Effector memory CD4-positive, alpha-beta T cell (primary cell): Measurements from ENCODE around the gene ADSL.

Source experiments
- DNase-seq, 3 donors: peaks; one replicate each; pipeline ENCODE4 v3.0.0-alpha.2; 2020
- H3K27ac ChIP-seq: 2 replicates; pipeline ENCODE4 v1.7.0; 2013; ENCODE audit warnings: mild to moderate bottlenecking, low read length, moderate library complexity; ENCODE audit not compliant: insufficient read depth, poor library complexity, severe bottlenecking
- H3K27me3 ChIP-seq: replicated peaks from 2 replicates; pipeline ENCODE4 v1.7.0; 2013; ENCODE audit warnings: mild to moderate bottlenecking, low read length; ENCODE audit not compliant: insufficient read depth, control insufficient read depth, poor library complexity, severe bottlenecking
- H3K36me3 ChIP-seq: 2 replicates; pipeline ENCODE4 v1.7.0; 2013; ENCODE audit warnings: mild to moderate bottlenecking, low read length, moderate library complexity; ENCODE audit not compliant: control insufficient read depth, insufficient read depth
- H3K4me1 ChIP-seq: 2 replicates; pipeline ENCODE4 v1.7.0; 2013; ENCODE audit warnings: low read length, mild to moderate bottlenecking; ENCODE audit not compliant: control insufficient read depth, insufficient read depth, poor library complexity, severe bottlenecking
- H3K4me3 ChIP-seq: 2 replicates; pipeline ENCODE4 v1.7.0; 2013; ENCODE audit warnings: low read length, low read depth, mild to moderate bottlenecking; ENCODE audit not compliant: insufficient read depth, poor library complexity, severe bottlenecking
- H3K9me3 ChIP-seq: 2 replicates; pipeline ENCODE4 v1.7.0; 2013; ENCODE audit warnings: mild to moderate bottlenecking, low read length, moderate library complexity; ENCODE audit not compliant: control insufficient read depth
- total RNA-seq, 3 donors: gene quantifications; one replicate each; lab custom pipeline; 2026; lab: John Stamatoyannopoulos, UW

ADSL gene
- 13.1 to 23.6 (median 17.3) reads per million in 3 donors for total RNA-seq

- no peaks in the 10 kb centered on the region for H3K9me3 ChIP-seq
- H3K27ac ChIP-seq = peak within 1 kb of the TSS; percentile 81
- H3K4me1 ChIP-seq = peaks cover 41% of the 10 kb centered on the region
- peak within 1 kb of the TSS; percentile 76 for H3K4me3 ChIP-seq
- peaks cover 25% of the 10 kb centered on the region for H3K36me3 ChIP-seq
- DNase-seq = peak; percentile 61 to 74 (median 70)
- H3K27me3 ChIP-seq = no peaks in the 10 kb centered on the region
These were observed at the start of gene ADSL for GRCh38 chr22:40346185-40347118. ADSL (plus strand) TSS chr22:40346500; CDS start chr22:40346559, 59 bp downstream.

GRCh38 chr22:40300316-40300715 is 46.0 kb upstream of the ADSL start:
- peaks cover 49% of the 10 kb centered on the region for H3K36me3 ChIP-seq
- no peak for DNase-seq
- H3K9me3 ChIP-seq = no peaks in the 10 kb centered on the region
- H3K27ac ChIP-seq = no peak overlapping the region
- no peaks in the 10 kb centered on the region for H3K27me3 ChIP-seq
- H3K4me1 ChIP-seq = no peaks in the 10 kb centered on the region
- H3K4me3 ChIP-seq = no peak overlapping the region

GRCh38 chr22:40300884-40301672 is 45.2 kb upstream of the ADSL start:
- no peak overlapping the region for H3K4me3 ChIP-seq
- no peak for DNase-seq
- no peaks in the 10 kb centered on the region for H3K4me1 ChIP-seq
- H3K27ac ChIP-seq = no peak overlapping the region
- no peaks in the 10 kb centered on the region for H3K9me3 ChIP-seq
- no peaks in the 10 kb centered on the region for H3K27me3 ChIP-seq
- peaks cover 50% of the 10 kb centered on the region for H3K36me3 ChIP-seq

GRCh38 chr22:40302149-40302548 is 44.2 kb upstream of the ADSL start:
- H3K27me3 ChIP-seq = no peaks in the 10 kb centered on the region
- no peaks in the 10 kb centered on the region for H3K9me3 ChIP-seq
- DNase-seq = no peak
- no peak overlapping the region for H3K27ac ChIP-seq
- peaks cover 52% of the 10 kb centered on the region for H3K36me3 ChIP-seq
- no peaks in the 10 kb centered on the region for H3K4me1 ChIP-seq
- no peak overlapping the region for H3K4me3 ChIP-seq

GRCh38 chr22:40305625-40306024 is 40.7 kb upstream of the ADSL start:
- no peak overlapping the region for H3K4me3 ChIP-seq
- H3K27me3 ChIP-seq = no peaks in the 10 kb centered on the region
- H3K9me3 ChIP-seq = no peaks in the 10 kb centered on the region
- H3K4me1 ChIP-seq = peaks cover 3% of the 10 kb centered on the region
- H3K36me3 ChIP-seq = peaks cover 79% of the 10 kb centered on the region
- no peak overlapping the region for H3K27ac ChIP-seq
- no peak for DNase-seq

GRCh38 chr22:40308999-40309573 is 37.2 kb upstream of the ADSL start:
- no peak overlapping the region for H3K4me3 ChIP-seq
- peaks cover 78% of the 10 kb centered on the region for H3K36me3 ChIP-seq
- peaks cover 3% of the 10 kb centered on the region for H3K4me1 ChIP-seq
- no peaks in the 10 kb centered on the region for H3K27me3 ChIP-seq
- no peaks in the 10 kb centered on the region for H3K9me3 ChIP-seq
- no peak for DNase-seq
- H3K27ac ChIP-seq = no peak overlapping the region

- DNase-seq = no peak
- H3K36me3 ChIP-seq = peaks cover 83% of the 10 kb centered on the region
- H3K27me3 ChIP-seq = no peaks in the 10 kb centered on the region
- no peak overlapping the region for H3K4me3 ChIP-seq
- H3K4me1 ChIP-seq = peaks cover 3% of the 10 kb centered on the region
- H3K27ac ChIP-seq = no peak overlapping the region
- H3K9me3 ChIP-seq = no peaks in the 10 kb centered on the region
These were observed 36.7 kb upstream of the ADSL start for GRCh38 chr22:40309631-40310030.

GRCh38 chr22:40310081-40310767 is 36.1 kb upstream of the ADSL start:
- Histone ChIP-seq H3K27me3 (no peaks in the 10 kb centered on the region), H3K4me1 (peaks cover 3% of the 10 kb centered on the region), H3K9me3 (no peaks in the 10 kb centered on the region), H3K4me3 (no peak overlapping the region), H3K27ac (no peak overlapping the region), H3K36me3 (peaks cover 85% of the 10 kb centered on the region)
- no peak for DNase-seq

- Histone ChIP-seq H3K27ac (no peak overlapping the region), H3K36me3 (peaks cover 84% of the 10 kb centered on the region), H3K4me3 (no peak overlapping the region)
These were observed 35.6 kb upstream of the ADSL start for GRCh38 chr22:40310768-40311120.

More at GRCh38 chr22:40310768-40311120, 35.6 kb upstream of the ADSL start:
- no peak for DNase-seq
- H3K9me3 ChIP-seq = no peaks in the 10 kb centered on the region
- H3K27me3 ChIP-seq = no peaks in the 10 kb centered on the region
- peaks cover 3% of the 10 kb centered on the region for H3K4me1 ChIP-seq
